Measurements from ENCODE around the gene EHD3. TPM values are rescaled to one million over a fixed set of nuclear protein-coding genes. Genes with fewer than 3 reads are reported as not detected.

EHD3 gene
- total RNA-seq, 2 donors from 2014 or later, result 1.0 to 1.1 TPM

DNA sequence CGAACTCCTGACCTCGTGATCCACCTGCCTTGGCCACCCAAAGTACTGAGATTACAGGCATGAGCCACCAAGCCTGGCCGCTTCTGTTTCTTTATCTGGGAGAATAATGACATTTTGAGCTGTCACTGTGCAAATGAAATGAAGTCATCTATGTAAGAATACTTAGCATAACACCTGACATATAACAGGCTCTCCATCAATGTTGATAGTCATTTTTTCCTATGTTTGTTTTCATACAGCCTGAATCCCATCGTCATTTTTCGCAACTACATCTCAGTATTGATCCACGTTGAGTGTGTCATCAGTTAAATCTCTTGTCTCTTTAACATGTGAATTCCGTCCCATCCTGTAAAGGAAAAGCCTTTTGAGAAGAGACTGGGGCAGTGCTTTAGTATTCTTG, 10.2 kb upstream of the EHD3 start:
- Histone ChIP-seq H3K27me3 (no peaks in the 10 kb centered on the region), H3K36me3 (no peaks in the 10 kb centered on the region), H3K4me1 (no peaks in the 10 kb centered on the region), H3K4me3 (no peak overlapping the region), H3K9ac (ENCODE audit: low read depth in 2 of 2, low read length in 2 of 2) (no peak overlapping the region), H3K27ac (no peak overlapping the region), H3K9me3 (no peaks in the 10 kb centered on the region)
- no peak for DNase-seq
- TF ChIP-seq, protein P1, sequence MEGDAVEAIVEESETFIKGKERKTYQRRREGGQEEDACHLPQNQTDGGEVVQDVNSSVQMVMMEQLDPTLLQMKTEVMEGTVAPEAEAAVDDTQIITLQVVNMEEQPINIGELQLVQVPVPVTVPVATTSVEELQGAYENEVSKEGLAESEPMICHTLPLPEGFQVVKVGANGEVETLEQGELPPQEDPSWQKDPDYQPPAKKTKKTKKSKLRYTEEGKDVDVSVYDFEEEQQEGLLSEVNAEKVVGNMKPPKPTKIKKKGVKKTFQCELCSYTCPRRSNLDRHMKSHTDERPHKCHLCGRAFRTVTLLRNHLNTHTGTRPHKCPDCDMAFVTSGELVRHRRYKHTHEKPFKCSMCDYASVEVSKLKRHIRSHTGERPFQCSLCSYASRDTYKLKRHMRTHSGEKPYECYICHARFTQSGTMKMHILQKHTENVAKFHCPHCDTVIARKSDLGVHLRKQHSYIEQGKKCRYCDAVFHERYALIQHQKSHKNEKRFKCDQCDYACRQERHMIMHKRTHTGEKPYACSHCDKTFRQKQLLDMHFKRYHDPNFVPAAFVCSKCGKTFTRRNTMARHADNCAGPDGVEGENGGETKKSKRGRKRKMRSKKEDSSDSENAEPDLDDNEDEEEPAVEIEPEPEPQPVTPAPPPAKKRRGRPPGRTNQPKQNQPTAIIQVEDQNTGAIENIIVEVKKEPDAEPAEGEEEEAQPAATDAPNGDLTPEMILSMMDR (IDR thresholded peaks at IDR 0.05), result no peak
- intact Hi-C loops (cut with DNase I), result no loop called here

DNA sequence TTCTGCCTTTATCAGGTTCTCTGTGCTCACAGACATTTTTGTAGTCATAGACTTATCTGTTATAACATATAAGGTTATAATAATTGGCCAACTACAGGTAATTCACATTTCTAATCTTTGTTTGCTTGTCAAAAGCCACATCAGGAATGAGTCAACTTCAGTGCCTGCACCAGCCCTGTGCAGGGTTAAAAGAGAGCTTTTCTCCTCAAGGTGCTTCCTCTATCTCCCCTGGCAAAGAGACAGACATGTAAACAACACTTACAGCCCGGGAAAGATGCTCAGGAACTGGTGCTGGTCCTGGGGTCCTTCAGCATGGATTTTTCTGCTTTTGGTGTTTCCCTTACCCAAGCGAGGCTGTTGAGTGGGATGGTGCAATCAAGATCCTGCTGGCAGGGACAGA, 7.7 kb upstream of the EHD3 start:
- Histone ChIP-seq H3K36me3 (no peaks in the 10 kb centered on the region), H3K4me1 (no peaks in the 10 kb centered on the region), H3K27ac (no peak overlapping the region), H3K9me3 (no peaks in the 10 kb centered on the region), H3K9ac (ENCODE audit: low read depth in 2 of 2, low read length in 2 of 2) (no peak overlapping the region), H3K4me3 (no peak overlapping the region), H3K27me3 (no peaks in the 10 kb centered on the region)
- DNase-seq, result no peak
- intact Hi-C loops (cut with DNase I), result no loop called here
- TF ChIP-seq, protein P1 (IDR thresholded peaks at IDR 0.05), result no peak

DNA sequence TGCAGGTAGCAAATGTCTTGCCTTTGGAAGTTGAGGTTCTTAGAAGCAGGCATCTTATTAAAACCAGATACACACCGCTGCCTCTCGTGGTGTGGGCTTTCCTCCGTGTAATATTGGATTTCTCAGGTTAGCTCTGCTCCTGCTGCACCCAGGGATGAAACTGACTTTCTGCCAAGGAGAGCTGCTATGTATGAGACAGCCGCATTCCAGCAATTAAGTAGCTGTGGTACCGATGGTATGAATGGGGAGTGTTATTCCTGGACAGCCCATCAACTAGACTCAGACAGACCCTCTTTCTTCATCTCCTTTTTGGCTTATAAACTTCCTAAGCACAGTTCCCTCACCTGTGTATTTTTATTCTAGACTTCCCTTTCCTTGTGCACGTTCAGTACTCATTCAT, 6.8 kb upstream of the EHD3 start:
- Histone ChIP-seq H3K27ac (no peak overlapping the region), H3K9me3 (no peaks in the 10 kb centered on the region), H3K27me3 (no peaks in the 10 kb centered on the region), H3K36me3 (no peaks in the 10 kb centered on the region), H3K9ac (ENCODE audit: low read depth in 2 of 2, low read length in 2 of 2) (no peak overlapping the region), H3K4me1 (no peaks in the 10 kb centered on the region), H3K4me3 (no peak overlapping the region)
- no peak for DNase-seq
- intact Hi-C loops (cut with DNase I), result no loop called here
- TF ChIP-seq, protein P1 (IDR thresholded peaks at IDR 0.05), result no peak

DNA sequence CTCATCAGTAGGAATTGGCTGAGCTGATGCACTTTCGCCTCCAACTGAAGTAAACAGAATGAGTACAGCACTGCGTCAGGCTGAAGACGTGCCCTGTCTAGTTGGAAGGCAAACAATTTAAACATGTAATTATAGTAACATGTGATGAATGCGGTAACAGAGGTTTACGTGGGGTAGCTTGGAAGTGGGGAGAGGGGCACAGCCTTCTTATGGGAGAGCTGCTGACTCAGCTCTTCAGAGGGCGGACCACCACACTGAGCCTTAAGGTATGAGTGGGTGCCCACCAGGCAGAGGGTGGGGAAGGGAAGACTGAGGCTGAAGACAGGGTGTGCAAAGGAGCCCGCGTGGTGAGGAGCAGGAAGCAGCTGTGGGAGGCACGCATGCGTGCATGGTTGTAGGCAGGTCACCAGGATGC, 6.2 kb upstream of the EHD3 start:
- Histone ChIP-seq H3K36me3 (no peaks in the 10 kb centered on the region), H3K27ac (no peak overlapping the region), H3K4me1 (no peaks in the 10 kb centered on the region), H3K4me3 (no peak overlapping the region), H3K9me3 (no peaks in the 10 kb centered on the region), H3K27me3 (no peaks in the 10 kb centered on the region), H3K9ac (ENCODE audit: low read depth in 2 of 2, low read length in 2 of 2) (no peak overlapping the region)
- TF ChIP-seq, protein P1 (IDR thresholded peaks at IDR 0.05), result no peak
- no peak for DNase-seq
- intact Hi-C loops (cut with DNase I), result no loop called here

DNA sequence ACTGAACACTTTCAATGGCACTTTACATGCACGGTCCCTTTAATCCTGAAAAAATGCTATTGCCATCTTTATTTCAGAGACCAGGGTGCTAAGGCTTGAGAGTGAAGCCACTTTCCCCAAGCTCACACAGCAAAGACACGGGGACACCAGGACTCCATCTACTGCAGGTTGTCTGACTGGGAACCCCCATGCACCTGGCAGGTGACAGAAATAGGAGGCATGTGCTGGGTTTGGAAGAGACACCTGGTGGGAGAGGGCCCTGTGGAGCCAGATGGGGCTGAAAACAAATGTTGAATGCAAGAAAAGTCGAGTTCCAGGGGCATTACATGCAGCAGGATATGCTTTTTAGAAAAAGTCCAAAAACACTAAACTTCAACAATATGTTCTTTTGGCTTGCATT, 5.2 kb upstream of the EHD3 start:
- Histone ChIP-seq H3K36me3 (no peaks in the 10 kb centered on the region), H3K27ac (no peak overlapping the region), H3K9me3 (no peaks in the 10 kb centered on the region), H3K4me1 (no peaks in the 10 kb centered on the region), H3K27me3 (no peaks in the 10 kb centered on the region), H3K9ac (ENCODE audit: low read depth in 2 of 2, low read length in 2 of 2) (no peak overlapping the region), H3K4me3 (no peak overlapping the region)
- intact Hi-C loops (cut with DNase I), result no loop called here
- no peak for DNase-seq
- TF ChIP-seq, protein P1 (IDR thresholded peaks at IDR 0.05), result no peak

DNA sequence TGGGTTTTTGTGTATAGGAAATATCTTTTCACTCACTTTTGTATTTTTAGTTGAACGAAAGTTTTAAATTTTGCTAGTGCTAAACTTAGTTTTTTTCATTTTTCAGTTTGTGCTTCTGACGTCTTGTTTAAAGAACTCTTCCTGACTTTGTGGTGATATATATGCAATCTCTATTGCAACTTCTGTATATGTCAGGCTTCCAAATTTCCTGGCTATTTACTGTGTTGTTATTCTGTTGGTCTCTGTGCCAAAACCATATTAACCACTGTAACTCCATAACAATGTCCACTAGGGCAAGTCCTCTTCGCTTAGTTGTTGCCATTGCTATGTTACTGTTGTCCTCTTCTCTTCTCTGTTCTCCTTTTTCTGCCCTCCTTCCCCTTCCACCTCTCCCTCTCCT, 3.2 kb upstream of the EHD3 start:
- Histone ChIP-seq H3K27me3 (no peaks in the 10 kb centered on the region), H3K9ac (ENCODE audit: low read depth in 2 of 2, low read length in 2 of 2) (no peak overlapping the region), H3K9me3 (no peaks in the 10 kb centered on the region), H3K36me3 (no peaks in the 10 kb centered on the region), H3K4me3 (no peak overlapping the region), H3K27ac (no peak overlapping the region), H3K4me1 (no peaks in the 10 kb centered on the region)
- no peak for DNase-seq
- TF ChIP-seq, protein P1 (IDR thresholded peaks at IDR 0.05), result no peak
- intact Hi-C loops (cut with DNase I), result no loop called here

Data from colonic mucosa (tissue), 4 donors.